Tibial artery (tissue), 4 donors: ENCODE results near the gene MDK.

ENCODE experiments used
- DNase-seq, 2 donors: peaks; one replicate each; pipeline ENCODE4 v3.0.0-alpha.2; 2019
- H3K27ac ChIP-seq, 2 donors: fragments of 200-600 bp; sonication (generic) in 1 of 2; 1 replicate in 1 of 2; 2 replicates in 1 of 2; pipeline ENCODE4 v1.5.1; 2018 to 2019; ENCODE audit warnings: mild to moderate bottlenecking in 1 of 2
- H3K27me3 ChIP-seq, 2 donors: fragments of 200-600 bp; sonication (generic) in 1 of 2; one replicate each; pipeline versions ENCODE4 v1.5.1 to v1.6.0; 2016 to 2019
- H3K36me3 ChIP-seq, 3 donors: fragments of 200-600 bp; sonication (generic) in 2 of 3; one replicate each; pipeline ENCODE4 v1.5.1; 2016 to 2019; ENCODE audit warnings: mild to moderate bottlenecking in 2 of 3
- H3K4me1 ChIP-seq, 4 donors: fragments of 200-600 bp; sonication (generic) in 2 of 4; 1 replicate in 3 of 4; 2 replicates in 1 of 4; pipeline ENCODE4 v1.5.1; 2016 to 2019
- H3K4me3 ChIP-seq, 2 donors: fragments of 200-600 bp; sonication (generic) in 1 of 2; 1 replicate in 1 of 2; 2 replicates in 1 of 2; pipeline ENCODE4 v1.5.1; 2018 to 2019; ENCODE audit warnings: mild to moderate bottlenecking in 2 of 2
- H3K9me3 ChIP-seq, 3 donors: fragments of 200-600 bp; sonication (generic) in 1 of 3; one replicate each; pipeline ENCODE4 v1.5.1; 2016 to 2019
- CTCF ChIP-seq, 2 experiments: fragments of 200-600 bp in 1 of 2; fragments of 450-650 bp in 1 of 2; IDR thresholded peaks; one replicate each; pipeline ENCODE4 v1.5.1; 2017 to 2019; ENCODE audit warnings: antibody characterized with exemption in 2 of 2, mild to moderate bottlenecking in 1 of 2, moderate library complexity in 1 of 2
- intact Hi-C: fragments of 100-400 bp; cut with DNase I; formaldehyde crosslinking; loops from one replicate; pipeline ENCODE4 v1.15.0; 2023; ENCODE audit warnings: low total_unique reads

MDK gene

GRCh38 chr11:46350695-46351094 is 30.8 kb upstream of the MDK start:
- intact Hi-C loops: no loop called here
- H3K36me3 ChIP-seq: no peaks in the 10 kb centered on the region
- H3K4me1 ChIP-seq: peaks cover 0 to 58% (median 22%) of the 10 kb centered on the region in 4 donors
- no peak for DNase-seq
- H3K4me3 ChIP-seq: no peak overlapping the region
- TF ChIP-seq CTCF (IDR thresholded peaks at IDR 0.05): no peak
- no peaks in the 10 kb centered on the region for H3K9me3 ChIP-seq
- H3K27ac ChIP-seq: no peak overlapping the region
- H3K27me3 ChIP-seq: no peaks in the 10 kb centered on the region

GRCh38 chr11:46351148-46351547 is 30.3 kb upstream of the MDK start:
- Histone ChIP-seq H3K4me1 (peaks cover 0 to 55% (median 22%) of the 10 kb centered on the region in 4 donors), H3K9me3 (no peaks in the 10 kb centered on the region), H3K27ac (no peak overlapping the region), H3K4me3 (no peak overlapping the region), H3K27me3 (no peaks in the 10 kb centered on the region), H3K36me3 (peaks cover 0 to 3% (median 0%) of the 10 kb centered on the region in 3 donors)
- no peak for TF ChIP-seq CTCF (IDR thresholded peaks at IDR 0.05)
- DNase-seq: no peak
- intact Hi-C loops: no loop called here

- H3K4me1 ChIP-seq: peaks cover 0 to 51% (median 22%) of the 10 kb centered on the region in 4 donors
- no peak overlapping the region for H3K27ac ChIP-seq
- no peak for DNase-seq
- no peaks in the 10 kb centered on the region for H3K9me3 ChIP-seq
- no peak for TF ChIP-seq CTCF (IDR thresholded peaks at IDR 0.05)
- H3K4me3 ChIP-seq: no peak overlapping the region
- peaks cover 0 to 6% (median 0%) of the 10 kb centered on the region in 3 donors for H3K36me3 ChIP-seq
- intact Hi-C loops: no loop called here
- H3K27me3 ChIP-seq: no peaks in the 10 kb centered on the region
Measured at GRCh38 chr11:46351606-46352005, 29.9 kb upstream of the MDK start.

GRCh38 chr11:46352063-46352841 is 29.2 kb upstream of the MDK start:
- TF ChIP-seq CTCF (IDR thresholded peaks at IDR 0.05): peak; percentile 62 to 81
- H3K27me3 ChIP-seq: no peaks in the 10 kb centered on the region
- H3K9me3 ChIP-seq: no peaks in the 10 kb centered on the region
- no peak overlapping the region for H3K4me3 ChIP-seq
- intact Hi-C loops: no loop called here
- no peak overlapping the region for H3K27ac ChIP-seq
- peaks cover 0 to 6% (median 0%) of the 10 kb centered on the region in 3 donors for H3K36me3 ChIP-seq
- H3K4me1 ChIP-seq: peaks cover 0 to 46% (median 19%) of the 10 kb centered on the region in 4 donors
- no peak for DNase-seq

- no peak overlapping the region for H3K4me3 ChIP-seq
- no peaks in the 10 kb centered on the region for H3K27me3 ChIP-seq
- intact Hi-C loops: no loop called here
- TF ChIP-seq CTCF (IDR thresholded peaks at IDR 0.05): no peak
- H3K4me1 ChIP-seq: peaks cover 0 to 35% (median 10%) of the 10 kb centered on the region in 4 donors
- H3K27ac ChIP-seq: no peak overlapping the region
- H3K36me3 ChIP-seq: peaks cover 0 to 6% (median 0%) of the 10 kb centered on the region in 3 donors
- no peak for DNase-seq
- no peaks in the 10 kb centered on the region for H3K9me3 ChIP-seq
Measured at GRCh38 chr11:46353698-46354097, 27.8 kb upstream of the MDK start.
